KOPT-K1 (cell line): Measurements from ENCODE around the gene SPTBN5.

Source experiments
- H3K27ac ChIP-seq: fragments of 200-600 bp; sonication (generic); 2 replicates; pipeline ENCODE4 v1.5.1; 2016; ENCODE audit warnings: antibody characterized with exemption, mild to moderate bottlenecking, low read depth, low read length; ENCODE audit not compliant: poor library complexity, severe bottlenecking
- H3K36me3 ChIP-seq: fragments of 200-600 bp; sonication (generic); 2 replicates; pipeline ENCODE4 v1.5.1; 2017; ENCODE audit warnings: antibody characterized with exemption, mild to moderate bottlenecking, low read length, moderate library complexity; ENCODE audit not compliant: insufficient read depth
- H3K9me3 ChIP-seq: fragments of 200-600 bp; sonication (generic); 2 replicates; pipeline ENCODE4 v1.5.1; 2017; ENCODE audit warnings: antibody characterized with exemption, low read length, mild to moderate bottlenecking; ENCODE audit not compliant: insufficient read depth, poor library complexity, severe bottlenecking

The SPTBN5 gene

GRCh38 chr15:41893422-41894250 is at the start of gene SPTBN5:
TSS of gene SPTBN5 (minus strand) at chr15:41894053. CDS start at chr15:41893497, 556 bp downstream.
- Histone ChIP-seq H3K9me3 (no peaks in the 10 kb centered on the region), H3K36me3 (no peaks in the 10 kb centered on the region), H3K27ac (no peak within 1 kb of the TSS)

DNA sequence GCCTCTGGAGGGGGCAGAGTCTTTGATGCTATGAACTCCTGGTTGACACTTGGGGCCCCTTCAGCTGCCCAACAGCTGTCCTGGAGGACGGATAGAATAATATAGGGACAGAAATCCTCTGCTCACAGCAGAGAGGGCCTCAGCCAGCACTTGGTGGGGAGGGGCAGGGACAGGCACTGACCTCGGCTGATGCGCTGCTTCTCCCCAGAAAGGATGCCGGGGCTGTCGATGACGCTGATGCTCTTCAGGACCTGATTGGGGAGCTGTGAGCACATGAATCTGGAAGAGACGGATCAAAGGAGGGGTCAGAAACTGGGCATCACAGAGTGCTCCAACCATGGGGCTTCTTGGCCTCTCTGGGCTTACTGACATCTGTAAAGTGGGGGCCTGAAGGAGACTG is 49.0 kb upstream of the SPTBN5 start:
- H3K9me3 ChIP-seq: no peaks in the 10 kb centered on the region
- no peak overlapping the region for H3K27ac ChIP-seq
- no peaks in the 10 kb centered on the region for H3K36me3 ChIP-seq

DNA sequence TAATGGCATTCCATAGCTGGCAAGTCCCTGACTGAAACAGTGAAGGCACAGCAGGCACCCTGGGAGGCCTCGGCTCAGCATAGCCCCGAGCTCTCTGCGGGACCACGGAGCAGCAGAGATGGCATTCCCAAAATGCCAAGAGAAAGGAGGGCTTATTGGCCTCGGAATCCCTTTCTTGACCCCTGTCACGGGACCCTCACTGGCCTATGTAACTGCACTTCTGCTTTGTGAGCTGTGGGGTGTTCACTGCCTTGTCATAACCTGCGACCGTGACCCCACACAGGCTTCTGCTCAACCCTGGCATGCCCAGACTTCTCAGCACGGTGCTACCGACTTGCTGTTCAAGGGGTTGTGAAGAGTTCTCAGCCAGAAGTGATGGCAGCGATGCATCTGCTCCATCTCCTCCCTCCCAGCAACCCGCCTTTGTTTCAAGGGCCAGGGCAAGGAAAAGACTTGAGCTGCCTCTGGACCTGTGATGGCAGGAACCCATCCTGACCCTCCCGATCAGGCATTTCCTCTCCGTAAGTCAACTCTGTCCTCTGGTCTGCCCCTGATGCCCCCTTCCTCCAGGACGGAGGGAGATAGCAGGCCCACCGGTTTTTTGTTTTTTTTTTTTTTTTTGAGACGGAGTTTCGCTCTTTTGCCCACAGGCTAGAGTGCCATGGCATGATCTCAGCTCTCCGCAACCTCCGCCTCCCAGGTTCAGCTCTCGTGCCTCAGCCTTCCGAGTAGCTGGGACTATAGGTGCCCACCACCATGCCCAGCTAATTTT is 48.0 kb upstream of the SPTBN5 start:
- Histone ChIP-seq H3K36me3 (no peaks in the 10 kb centered on the region), H3K9me3 (no peaks in the 10 kb centered on the region), H3K27ac (no peak overlapping the region)

DNA sequence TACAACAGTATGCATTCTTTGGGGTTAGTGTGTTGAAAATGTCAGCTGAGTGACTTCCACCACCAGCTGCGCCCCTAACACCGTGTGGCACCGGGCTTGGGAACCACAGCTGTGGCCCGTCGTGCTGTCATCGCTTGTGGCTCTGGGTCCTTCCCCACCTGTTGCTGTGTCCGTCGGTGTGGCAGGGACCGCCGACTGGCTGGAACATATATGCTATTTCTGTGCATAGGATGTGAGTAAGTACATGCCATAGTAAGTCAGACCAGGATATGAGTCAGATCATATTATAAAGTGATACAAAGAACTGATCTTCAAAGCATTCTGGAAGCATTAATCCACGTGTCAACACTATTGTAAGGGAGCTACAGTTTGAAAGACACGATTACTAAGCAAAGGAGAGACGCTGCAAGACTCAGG is 46.6 kb upstream of the SPTBN5 start:
- Histone ChIP-seq H3K36me3 (no peaks in the 10 kb centered on the region), H3K27ac (no peak overlapping the region)

DNA sequence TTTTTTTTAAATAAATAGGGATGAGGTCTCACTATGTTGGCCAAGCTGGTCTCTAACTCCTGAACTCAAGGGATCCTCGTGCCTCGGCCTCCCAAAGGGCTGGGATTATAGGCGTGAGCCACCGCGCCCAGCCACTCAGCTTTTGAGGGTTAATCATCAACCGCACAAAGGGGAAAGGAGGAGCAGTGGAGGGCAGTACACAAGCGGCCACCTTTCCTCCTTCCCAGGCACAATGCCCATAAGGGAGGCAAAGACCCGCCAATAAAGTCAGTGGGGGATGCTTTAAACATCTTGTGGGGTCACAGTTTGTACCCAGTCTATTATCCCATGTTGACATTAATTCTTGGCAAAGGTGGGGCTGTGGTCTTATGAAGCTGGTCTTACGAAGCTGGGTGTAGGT is 46.1 kb upstream of the SPTBN5 start:
- H3K9me3 ChIP-seq: no peaks in the 10 kb centered on the region
- no peak overlapping the region for H3K27ac ChIP-seq
- H3K36me3 ChIP-seq: no peaks in the 10 kb centered on the region

More for the DNA sequence above, 46.6 kb upstream of the SPTBN5 start:
- H3K9me3 ChIP-seq: no peaks in the 10 kb centered on the region

DNA sequence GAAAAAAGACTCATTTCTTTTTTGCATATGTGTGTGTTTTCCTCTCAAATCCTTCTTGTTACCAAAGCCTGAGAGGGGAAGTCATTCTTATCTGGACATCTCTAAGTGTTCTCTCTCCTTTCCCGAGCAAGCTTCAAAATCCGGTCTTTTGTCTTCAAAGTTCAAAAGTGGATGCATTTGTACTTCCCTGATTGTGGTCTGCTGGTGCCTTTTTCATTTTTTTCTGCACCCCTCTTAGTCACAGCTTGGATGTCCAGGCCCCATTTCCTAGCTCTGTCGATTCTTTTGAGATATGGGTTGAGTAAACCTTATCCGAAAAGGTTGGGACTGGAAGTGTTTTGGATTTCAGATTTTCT is 43.7 kb upstream of the SPTBN5 start:
- Histone ChIP-seq H3K36me3 (no peaks in the 10 kb centered on the region), H3K27ac (peak overlapping the region; percentile 41), H3K9me3 (no peaks in the 10 kb centered on the region)

- Histone ChIP-seq H3K36me3 (no peaks in the 10 kb centered on the region), H3K9me3 (no peaks in the 10 kb centered on the region), H3K27ac (peak overlapping the region; percentile 41)
Observed at GRCh38 chr15:41936649-41937567, 43.1 kb upstream of the SPTBN5 start.

DNA sequence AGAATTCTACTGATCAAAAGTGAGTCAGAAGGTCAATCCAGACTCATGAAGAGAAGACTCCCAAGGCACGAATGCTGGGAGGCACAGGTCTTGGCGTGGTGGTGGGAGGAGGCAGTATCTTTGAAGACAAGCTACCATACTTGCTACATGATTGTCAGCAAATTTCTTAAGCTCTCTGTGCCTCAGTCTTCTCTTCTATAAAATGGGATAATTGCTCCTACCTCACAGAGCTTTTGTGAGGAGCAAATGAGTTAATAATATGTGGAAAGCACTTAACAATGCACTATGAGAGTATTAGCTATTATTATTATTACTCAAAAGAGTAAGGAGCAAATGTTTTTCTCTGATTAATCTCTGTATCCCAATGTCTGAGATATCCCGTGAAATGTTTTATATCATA is 42.3 kb upstream of the SPTBN5 start:
- no peaks in the 10 kb centered on the region for H3K9me3 ChIP-seq
- H3K27ac ChIP-seq: no peak overlapping the region
- no peaks in the 10 kb centered on the region for H3K36me3 ChIP-seq

- no peaks in the 10 kb centered on the region for H3K36me3 ChIP-seq
- H3K9me3 ChIP-seq: no peaks in the 10 kb centered on the region
- peak overlapping the region; percentile 73 for H3K27ac ChIP-seq
Observed at GRCh38 chr15:41935566-41936020, 41.7 kb upstream of the SPTBN5 start.

DNA sequence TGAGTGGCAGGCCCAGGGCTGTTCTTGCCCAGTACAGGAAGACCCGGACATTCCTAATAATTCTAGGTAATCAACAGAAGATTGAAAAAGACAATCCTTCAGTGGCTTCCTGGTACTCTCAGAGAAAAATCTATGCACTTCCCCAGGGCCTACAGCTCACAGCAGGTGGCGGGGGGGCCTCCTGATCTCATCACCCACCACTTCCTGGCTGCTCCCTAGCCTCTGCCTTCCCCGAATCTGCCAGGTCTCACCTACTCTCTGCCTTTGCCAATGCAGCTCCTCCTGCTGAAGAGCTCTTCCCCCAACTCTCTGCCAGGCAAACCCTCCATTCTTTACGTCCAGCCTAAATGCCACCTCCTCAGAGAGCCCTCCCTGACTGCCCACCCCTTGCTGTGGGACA is 41.0 kb upstream of the SPTBN5 start:
- H3K27ac ChIP-seq: peak overlapping the region; percentile 73
- H3K9me3 ChIP-seq: no peaks in the 10 kb centered on the region

GRCh38 chr15:41933771-41934170 is 39.9 kb upstream of the SPTBN5 start:
- Histone ChIP-seq H3K27ac (no peak overlapping the region), H3K36me3 (no peaks in the 10 kb centered on the region), H3K9me3 (no peaks in the 10 kb centered on the region)

More for the DNA sequence above, 41.0 kb upstream of the SPTBN5 start:
- no peaks in the 10 kb centered on the region for H3K36me3 ChIP-seq

DNA sequence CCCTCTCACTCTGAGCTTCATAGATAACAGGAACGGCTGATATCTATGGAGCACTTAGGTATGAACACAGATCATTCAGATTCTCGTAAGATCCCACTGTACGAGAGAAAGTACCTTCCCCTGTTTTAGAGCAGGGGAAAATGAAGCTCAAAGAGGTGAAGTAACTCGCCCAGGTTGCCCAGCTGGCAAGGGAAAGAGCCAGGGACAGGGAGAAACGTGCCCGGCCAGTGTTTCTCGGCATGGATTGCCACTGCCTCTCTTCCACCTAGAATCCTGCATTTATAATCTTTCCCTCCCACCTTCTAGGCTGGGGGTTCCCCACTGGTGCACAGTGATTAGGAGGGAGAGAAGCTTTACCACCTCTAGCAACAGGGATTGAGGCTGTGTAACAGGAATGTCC is 39.5 kb upstream of the SPTBN5 start:
- Histone ChIP-seq H3K36me3 (no peaks in the 10 kb centered on the region), H3K9me3 (no peaks in the 10 kb centered on the region), H3K27ac (no peak overlapping the region)

GRCh38 chr15:41932511-41933289 is 38.8 kb upstream of the SPTBN5 start:
- Histone ChIP-seq H3K36me3 (no peaks in the 10 kb centered on the region), H3K9me3 (no peaks in the 10 kb centered on the region), H3K27ac (no peak overlapping the region)

GRCh38 chr15:41932101-41932500 is 38.2 kb upstream of the SPTBN5 start:
- H3K9me3 ChIP-seq: no peaks in the 10 kb centered on the region
- no peak overlapping the region for H3K27ac ChIP-seq
- H3K36me3 ChIP-seq: no peaks in the 10 kb centered on the region
